Fibroblast of mammary gland (primary cell): ENCODE results near the gene CDK6.

Experiments used
- DNase-seq: peaks from one replicate; pipeline ENCODE4 v3.0.0-alpha.2; 2010; ENCODE audit warnings: low read depth
- H3K4me3 ChIP-seq: 2 replicates; pipeline ENCODE4 v1.5.1; 2011; ENCODE audit warnings: low read depth, mild to moderate bottlenecking, low read length, moderate library complexity; ENCODE audit not compliant: control insufficient read depth
- TF ChIP-seq, protein P1 (sequence below): conservative IDR thresholded peaks from 2 replicates; pipeline ENCODE4 v1.5.1; 2011; ENCODE audit warnings: low read depth, low read length, inconsistent platforms; ENCODE audit not compliant: control insufficient read depth, insufficient read depth

CDK6 gene

DNA sequence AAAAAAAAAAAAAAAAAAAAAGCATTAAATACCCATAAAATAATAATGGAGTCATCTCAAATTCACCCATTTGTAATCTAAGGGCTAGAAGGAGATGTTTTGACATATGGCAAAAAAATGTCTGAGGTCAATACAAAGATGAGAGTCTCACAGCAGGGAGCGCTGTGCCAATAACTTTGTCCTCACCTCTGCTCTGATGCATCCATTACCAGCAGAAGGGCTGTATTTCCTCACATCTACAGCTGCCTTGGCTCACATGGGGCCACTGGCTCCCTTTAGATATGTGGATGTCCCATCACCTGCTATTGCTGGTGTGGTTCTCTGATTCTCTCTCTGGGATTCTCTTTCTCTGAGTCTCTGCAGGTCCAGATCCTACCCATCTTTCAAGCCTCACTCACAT, 155.9 kb downstream of the CDK6 start:
- peak; percentile 36 for DNase-seq
- H3K4me3 ChIP-seq, result no peak overlapping the region
- TF ChIP-seq, protein P1, sequence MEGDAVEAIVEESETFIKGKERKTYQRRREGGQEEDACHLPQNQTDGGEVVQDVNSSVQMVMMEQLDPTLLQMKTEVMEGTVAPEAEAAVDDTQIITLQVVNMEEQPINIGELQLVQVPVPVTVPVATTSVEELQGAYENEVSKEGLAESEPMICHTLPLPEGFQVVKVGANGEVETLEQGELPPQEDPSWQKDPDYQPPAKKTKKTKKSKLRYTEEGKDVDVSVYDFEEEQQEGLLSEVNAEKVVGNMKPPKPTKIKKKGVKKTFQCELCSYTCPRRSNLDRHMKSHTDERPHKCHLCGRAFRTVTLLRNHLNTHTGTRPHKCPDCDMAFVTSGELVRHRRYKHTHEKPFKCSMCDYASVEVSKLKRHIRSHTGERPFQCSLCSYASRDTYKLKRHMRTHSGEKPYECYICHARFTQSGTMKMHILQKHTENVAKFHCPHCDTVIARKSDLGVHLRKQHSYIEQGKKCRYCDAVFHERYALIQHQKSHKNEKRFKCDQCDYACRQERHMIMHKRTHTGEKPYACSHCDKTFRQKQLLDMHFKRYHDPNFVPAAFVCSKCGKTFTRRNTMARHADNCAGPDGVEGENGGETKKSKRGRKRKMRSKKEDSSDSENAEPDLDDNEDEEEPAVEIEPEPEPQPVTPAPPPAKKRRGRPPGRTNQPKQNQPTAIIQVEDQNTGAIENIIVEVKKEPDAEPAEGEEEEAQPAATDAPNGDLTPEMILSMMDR, result no peak

DNA sequence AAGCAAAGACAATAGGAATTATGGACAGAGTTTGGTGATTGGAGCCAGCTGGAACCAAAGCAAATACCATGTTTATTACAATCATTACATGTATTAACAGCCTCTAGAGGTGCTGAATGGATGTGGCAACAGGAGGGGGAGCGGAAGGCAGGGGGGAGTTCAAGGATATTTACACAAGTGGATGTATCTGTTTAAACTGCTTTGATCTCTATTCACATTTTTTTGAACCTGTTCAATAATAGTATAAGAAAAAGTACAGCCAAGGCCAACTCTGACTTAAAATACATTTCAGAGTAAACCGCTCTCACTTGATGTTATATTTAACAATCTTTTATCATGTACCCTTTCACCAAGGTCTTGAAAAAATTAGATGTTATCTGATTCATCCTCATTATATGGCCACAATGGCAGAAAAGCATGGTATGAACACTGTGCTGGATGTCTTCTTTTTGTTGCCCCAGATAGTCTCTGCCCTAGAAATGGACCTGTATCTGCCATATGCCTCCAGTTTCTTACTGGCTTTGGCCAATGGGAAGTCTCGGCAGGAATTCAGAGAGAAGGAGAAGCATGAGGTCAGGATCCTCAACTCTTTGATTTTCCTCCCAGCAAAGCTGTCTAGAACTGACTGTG, 158.0 kb downstream of the CDK6 start:
- no peak overlapping the region for H3K4me3 ChIP-seq
- DNase-seq, result no peak
- TF ChIP-seq, protein P1, result no peak

DNA sequence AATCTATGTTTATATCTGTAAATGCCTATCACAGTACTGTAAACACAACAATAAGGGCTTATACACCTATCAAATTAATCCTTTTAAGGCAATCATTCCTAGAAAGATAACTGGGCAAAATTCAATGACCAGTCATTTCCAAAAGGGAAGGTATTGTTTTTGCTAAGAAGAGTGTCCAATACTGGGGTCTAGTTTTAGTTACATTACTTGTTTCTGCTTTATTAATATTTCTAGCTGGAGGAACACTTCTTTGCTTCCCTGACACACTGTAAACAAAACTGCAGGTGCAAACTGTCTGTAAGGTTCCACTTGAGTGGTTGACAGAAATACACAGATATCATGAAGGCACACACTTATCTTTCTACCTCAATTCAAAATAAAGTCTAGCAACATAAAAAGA, 162.0 kb downstream of the CDK6 start:
- TF ChIP-seq, protein P1, result no peak
- no peak for DNase-seq
- H3K4me3 ChIP-seq, result no peak overlapping the region

DNA sequence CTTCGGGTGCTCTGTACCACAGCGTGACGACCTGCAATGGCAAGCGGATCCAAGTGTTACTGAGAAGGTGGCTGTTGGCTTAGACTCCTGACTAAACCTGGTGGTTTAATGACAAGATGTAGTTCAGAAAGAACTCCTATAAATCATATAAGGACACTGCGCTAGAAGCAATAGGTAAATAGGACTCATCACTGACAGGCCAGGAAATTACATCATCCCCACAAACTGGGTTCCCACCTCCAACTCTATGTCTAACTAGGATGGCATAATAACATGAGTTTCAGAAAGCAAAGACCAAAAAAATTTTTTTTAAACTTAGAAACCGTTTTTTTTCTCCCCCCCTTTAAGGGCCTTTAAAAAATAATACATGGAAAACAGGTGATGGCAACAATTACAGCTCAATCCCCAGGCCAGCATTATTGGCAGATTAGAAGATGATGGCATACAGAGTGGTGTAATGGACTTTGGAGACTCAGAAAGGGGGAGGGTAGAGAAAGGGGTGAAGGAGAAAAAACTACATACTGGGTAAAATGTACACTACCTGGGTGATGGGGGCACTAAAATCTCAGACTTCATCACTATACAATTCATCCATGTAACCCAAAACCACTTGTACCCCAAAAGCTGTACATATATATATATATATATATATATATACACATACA, 164.7 kb downstream of the CDK6 start:
- DNase-seq, result no peak

DNA sequence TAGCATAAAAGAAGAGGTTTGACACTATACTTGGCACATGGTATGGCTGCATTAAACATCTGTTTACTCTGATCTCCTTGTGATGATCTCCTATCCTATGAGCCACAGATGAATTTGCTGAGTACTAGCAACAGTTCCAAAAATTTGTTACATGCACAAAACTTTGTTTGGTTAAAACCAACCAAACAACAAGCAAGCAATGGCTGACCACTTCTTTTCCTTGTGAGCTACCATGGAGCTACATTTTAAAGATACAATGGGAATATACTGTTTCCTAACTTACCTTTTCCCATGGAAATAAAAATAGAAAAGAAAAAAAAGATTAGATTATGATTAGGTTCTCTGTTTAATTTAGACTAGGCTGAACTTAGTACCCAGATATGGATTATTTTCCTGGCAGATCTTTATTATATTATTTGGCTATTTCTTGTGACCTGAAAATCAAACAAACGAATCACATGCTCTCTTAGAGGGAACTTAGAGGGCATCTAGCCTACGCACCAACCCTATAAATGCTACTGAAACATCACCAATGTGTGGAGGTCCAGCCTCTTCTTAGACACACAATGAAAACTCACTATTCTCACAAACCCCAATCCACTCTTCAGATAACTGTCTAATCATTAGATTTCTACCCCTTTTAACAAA, 166.0 kb downstream of the CDK6 start:
- DNase-seq, result no peak
- TF ChIP-seq, protein P1, result no peak
- H3K4me3 ChIP-seq, result no peak overlapping the region

More for the DNA sequence above, 164.7 kb downstream of the CDK6 start:
- no peak overlapping the region for H3K4me3 ChIP-seq
- TF ChIP-seq, protein P1, result no peak

DNA sequence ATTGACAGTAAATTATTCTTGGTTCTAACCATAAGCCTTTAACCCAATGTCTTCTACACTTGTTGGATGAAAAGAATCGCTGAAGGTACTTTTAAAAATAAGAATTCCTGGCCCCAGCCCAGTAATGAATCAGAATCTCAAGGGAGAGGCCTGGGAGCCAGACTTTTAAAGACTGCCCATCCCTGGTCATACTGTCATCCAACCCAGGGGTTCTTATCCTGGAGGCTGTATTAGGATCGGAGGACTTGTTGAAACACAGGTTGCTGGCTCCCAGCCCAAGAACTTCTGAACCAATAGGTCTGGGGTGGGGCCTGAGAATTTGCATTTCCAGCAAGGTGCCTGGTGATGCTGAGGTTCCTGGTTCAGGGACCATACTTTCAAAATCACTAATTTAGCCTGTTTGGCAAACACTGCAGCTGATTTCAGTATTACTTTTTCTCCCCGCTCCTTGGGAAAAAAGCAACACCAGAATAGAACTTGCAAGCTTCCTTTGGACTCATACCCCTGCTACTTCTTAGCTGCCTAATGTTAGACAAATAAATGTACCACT, 166.7 kb downstream of the CDK6 start:
- H3K4me3 ChIP-seq, result no peak overlapping the region
- TF ChIP-seq, protein P1, result no peak
- DNase-seq, result peak; percentile 68
